Fibroblast of lung (primary cell): ENCODE measurements around the gene PYGL. TPM values are rescaled to one million over a fixed set of nuclear protein-coding genes. Genes with fewer than 3 reads are reported as not detected.

Experiments
- DNase-seq, 2 donors: peaks; one replicate each; pipeline versions ENCODE4 v3.0.0 to v3.0.0-alpha.2; 2010; ENCODE audit warnings: low read depth in 2 of 2
- H2AFZ ChIP-seq: 2 replicates; pipeline ENCODE4 v1.5.1; 2012; ENCODE audit warnings: low read length, control low read depth, inconsistent platforms
- H3K27ac ChIP-seq: 2 replicates; pipeline ENCODE4 v1.5.1; 2011; ENCODE audit warnings: low read length, control low read depth; ENCODE audit not compliant: insufficient read depth
- H3K27me3 ChIP-seq: 2 replicates; pipeline ENCODE4 v1.5.1; 2011; ENCODE audit warnings: mild to moderate bottlenecking, low read length; ENCODE audit not compliant: control insufficient read depth, insufficient read depth
- H3K36me3 ChIP-seq: 2 replicates; pipeline ENCODE4 v1.5.1; 2011; ENCODE audit warnings: low read length; ENCODE audit not compliant: control insufficient read depth, insufficient read depth
- H3K4me1 ChIP-seq: 2 replicates; pipeline ENCODE4 v1.5.1; 2011; ENCODE audit warnings: low read length; ENCODE audit not compliant: control insufficient read depth, insufficient read depth; ENCODE audit errors: extremely low read depth
- H3K4me2 ChIP-seq: 2 replicates; pipeline ENCODE4 v1.5.1; 2011; ENCODE audit warnings: low read length, control low read depth; ENCODE audit not compliant: insufficient read depth; ENCODE audit errors: extremely low read depth
- H3K4me3 ChIP-seq, 4 experiments: fragments of 200-600 bp in 1 of 4; sonication (generic) in 1 of 4; replicated peaks in 1 of 4; 2 replicates each; pipeline ENCODE4 v1.5.1; 2011 to 2016; ENCODE audit warnings: low read length in 4 of 4, low read depth in 3 of 4, mild to moderate bottlenecking in 3 of 4, control low read depth in 2 of 4, inconsistent platforms in 1 of 4, mixed read lengths in 1 of 4; ENCODE audit not compliant: insufficient read depth in 1 of 4; ENCODE audit errors: control extremely low read depth in 1 of 4
- H3K79me2 ChIP-seq: 2 replicates; pipeline ENCODE4 v1.5.1; 2012; ENCODE audit warnings: mild to moderate bottlenecking, low read length, inconsistent platforms; ENCODE audit not compliant: control insufficient read depth, insufficient read depth
- H3K9ac ChIP-seq: 2 replicates; pipeline ENCODE4 v1.5.1; 2011; ENCODE audit warnings: mild to moderate bottlenecking, low read length, control low read depth; ENCODE audit not compliant: insufficient read depth
- H3K9me3 ChIP-seq: 2 replicates; pipeline ENCODE4 v1.5.1; 2012; ENCODE audit warnings: low read depth, low read length; ENCODE audit not compliant: control insufficient read depth, insufficient read depth
- H4K20me1 ChIP-seq: 2 replicates; pipeline ENCODE4 v1.5.1; 2011; ENCODE audit warnings: low read length; ENCODE audit not compliant: control insufficient read depth, insufficient read depth; ENCODE audit errors: extremely low read depth
- CTCF ChIP-seq, 2 donors: IDR thresholded peaks in 1 of 2; conservative IDR thresholded peaks in 1 of 2; 1 replicate in 1 of 2; 2 replicates in 1 of 2; pipeline ENCODE4 v1.5.1; 2011 to 2012; ENCODE audit warnings: low read length in 2 of 2, control low read depth in 1 of 2, inconsistent platforms in 1 of 2, low read depth in 1 of 2, mild to moderate bottlenecking in 1 of 2
- EZH2 ChIP-seq: IDR thresholded peaks from 2 replicates; pipeline ENCODE4 v1.5.1; 2012; ENCODE audit warnings: low read length, control low read depth, mild to moderate bottlenecking; ENCODE audit errors: missing control alignments
- polyA plus RNA-seq, 2 donors: library from polyadenylated mRNA; depleted of rRNA in 1 of 2; stranded (reverse) in 1 of 2; unstranded in 1 of 2; fragments of >200 nt; gene quantifications; 2 replicates each; pipeline ENCODE4 v1.2.1, GENCODE V29; 2011 to 2012; ENCODE audit warnings: missing spikeins in 1 of 2
- total RNA-seq: library from RNA; depleted of rRNA; stranded (reverse); fragments of >200 nt; gene quantifications from 2 replicates; pipeline ENCODE4 v1.2.1, GENCODE V29; 2014

PYGL gene
- total and polyA plus RNA-seq, 2 donors (not counting 1 experiment from before 2014, with no cell fraction given) = 56.2 to 76.8 TPM

- Histone ChIP-seq H2AFZ (no peak overlapping the region), H3K4me1 (no peaks in the 10 kb centered on the region), H3K27me3 (no peaks in the 10 kb centered on the region), H3K9me3 (no peaks in the 10 kb centered on the region), H3K27ac (no peak overlapping the region), H3K4me3 (no peak overlapping the region), H3K4me2 (no peak overlapping the region), H3K36me3 (no peaks in the 10 kb centered on the region), H4K20me1 (no peaks in the 10 kb centered on the region), H3K79me2 (no peaks in the 10 kb centered on the region), H3K9ac (no peak overlapping the region)
- DNase-seq = no peak
- TF ChIP-seq CTCF (conservative IDR thresholded peaks at IDR 0.05 in 1 of 2, IDR thresholded peaks at IDR 0.05 in 1 of 2; ENCODE audit: low read depth in 1 of 2, low read length in 2 of 2) = no peak
- TF ChIP-seq EZH2 = no peak
Measured at GRCh38 chr14:50892255-50892654, 52.0 kb downstream of the PYGL start.

- DNase-seq = no peak
Measured at GRCh38 chr14:50887476-50887875, 56.8 kb downstream of the PYGL start.

GRCh38 chr14:50883827-50884197, 60.5 kb downstream of the PYGL start:
- H3K36me3 ChIP-seq = no peaks in the 10 kb centered on the region
- no peak overlapping the region for H3K27ac ChIP-seq
- no peaks in the 10 kb centered on the region for H3K79me2 ChIP-seq
- no peak overlapping the region for H3K4me3 ChIP-seq
- no peaks in the 10 kb centered on the region for H4K20me1 ChIP-seq
- no peaks in the 10 kb centered on the region for H3K4me1 ChIP-seq
- DNase-seq = no peak
- peaks cover 4% of the 10 kb centered on the region for H3K27me3 ChIP-seq
- no peak overlapping the region for H3K9ac ChIP-seq
- H2AFZ ChIP-seq = no peak overlapping the region
- H3K9me3 ChIP-seq = no peaks in the 10 kb centered on the region
- TF ChIP-seq EZH2 = no peak
- no peak for TF ChIP-seq CTCF (conservative IDR thresholded peaks at IDR 0.05 in 1 of 2, IDR thresholded peaks at IDR 0.05 in 1 of 2; ENCODE audit: low read depth in 1 of 2, low read length in 2 of 2)
- no peak overlapping the region for H3K4me2 ChIP-seq

More at GRCh38 chr14:50887476-50887875, 56.8 kb downstream of the PYGL start:
- Histone ChIP-seq H3K4me3 (no peak overlapping the region), H2AFZ (no peak overlapping the region), H4K20me1 (no peaks in the 10 kb centered on the region), H3K4me1 (no peaks in the 10 kb centered on the region), H3K4me2 (no peak overlapping the region), H3K36me3 (no peaks in the 10 kb centered on the region), H3K9me3 (no peaks in the 10 kb centered on the region), H3K9ac (no peak overlapping the region), H3K27me3 (peaks cover 2% of the 10 kb centered on the region), H3K79me2 (no peaks in the 10 kb centered on the region), H3K27ac (no peak overlapping the region)
- no peak for TF ChIP-seq CTCF (conservative IDR thresholded peaks at IDR 0.05 in 1 of 2, IDR thresholded peaks at IDR 0.05 in 1 of 2; ENCODE audit: low read depth in 1 of 2, low read length in 2 of 2)
- no peak for TF ChIP-seq EZH2
